HG02571 (cell line): ENCODE data around the gene NOL12.
A peak's percentile ranks its signal among the peaks of the same experiment; 100 is the strongest.
"Not testable (repeated sequence)": the region's sequence is repeated elsewhere in the genome, so short reads cannot be mapped to it uniquely, and the experiment has no call there.

Source experiments
- ATAC-seq: cut with Tn5 transposase; IDR thresholded peaks from one replicate; pipeline ENCODE4 v1.9.1; 2021; ENCODE audit warnings: mild to moderate bottlenecking, moderate library complexity; ENCODE audit not compliant: unreplicated experiment

Gene NOL12, protein sequence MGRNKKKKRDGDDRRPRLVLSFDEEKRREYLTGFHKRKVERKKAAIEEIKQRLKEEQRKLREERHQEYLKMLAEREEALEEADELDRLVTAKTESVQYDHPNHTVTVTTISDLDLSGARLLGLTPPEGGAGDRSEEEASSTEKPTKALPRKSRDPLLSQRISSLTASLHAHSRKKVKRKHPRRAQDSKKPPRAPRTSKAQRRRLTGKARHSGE

DNA sequence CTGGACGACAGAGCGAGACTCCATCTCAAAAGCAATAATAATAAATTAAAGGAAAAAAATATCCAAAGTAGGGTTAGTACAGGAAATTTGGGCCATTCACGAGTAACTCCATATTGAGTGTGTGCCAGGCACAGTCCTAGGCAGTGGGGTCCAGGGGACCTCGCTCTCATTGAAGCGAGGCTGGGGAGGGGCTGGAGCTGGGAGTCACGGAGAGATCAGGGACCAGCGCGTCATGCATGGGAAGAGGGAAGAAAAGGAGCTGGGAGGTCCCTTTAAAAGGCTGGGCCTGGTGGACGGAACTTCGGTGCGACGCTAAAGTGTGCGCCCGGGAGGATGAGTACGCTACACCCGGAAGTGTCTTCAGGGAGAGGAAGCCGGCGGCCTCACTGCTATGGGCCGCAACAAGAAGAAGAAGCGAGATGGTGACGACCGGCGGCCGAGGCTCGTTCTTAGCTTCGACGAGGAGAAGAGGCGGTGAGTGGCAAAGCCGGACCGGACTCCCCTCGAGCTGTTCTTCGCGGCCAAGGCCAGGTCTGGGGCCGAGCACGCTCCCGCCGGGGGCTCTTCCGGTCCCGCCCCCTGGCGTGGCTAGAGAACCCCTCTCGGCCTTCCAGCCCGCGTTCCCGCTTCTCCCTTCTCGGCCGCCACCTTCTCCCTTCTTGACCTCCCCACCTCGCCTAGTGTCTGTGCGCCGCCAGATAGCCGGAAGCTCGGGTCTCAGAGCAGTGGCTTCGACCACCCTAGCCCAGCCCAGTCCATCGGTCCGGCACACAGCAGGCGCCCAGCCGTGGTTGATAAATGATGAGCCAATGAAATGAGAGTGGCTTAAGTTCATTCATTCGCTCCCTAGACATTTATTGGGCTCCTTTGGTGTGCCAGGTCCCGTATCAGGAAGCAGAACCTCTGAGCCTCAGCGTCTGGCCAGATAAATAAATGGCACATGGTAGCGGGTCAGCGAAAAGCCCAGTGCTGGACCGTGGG, at the start of gene NOL12:
TSS of gene NOL12 (plus strand) at position 342 of the 981 bp plus-strand sequence. CDS start at position 392, 50 bp downstream.
- ATAC-seq, result peak; percentile 60

DNA sequence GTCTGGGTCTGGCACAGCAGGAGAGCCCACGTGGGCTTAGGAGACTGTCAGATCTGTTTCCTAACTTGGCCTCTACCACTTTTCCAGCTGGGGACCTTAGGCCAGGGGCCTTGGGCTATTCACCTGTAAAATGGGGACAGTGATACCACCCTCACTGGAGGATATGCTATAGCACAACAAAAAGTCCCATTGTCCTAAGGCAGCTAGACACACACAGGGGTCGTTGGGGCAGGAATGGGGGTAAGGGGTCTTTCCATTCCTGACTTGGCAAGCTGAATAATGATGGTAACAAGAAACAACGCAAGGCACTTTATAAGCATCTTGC, 49.2 kb upstream of the NOL12 start:
- no peak for ATAC-seq

DNA sequence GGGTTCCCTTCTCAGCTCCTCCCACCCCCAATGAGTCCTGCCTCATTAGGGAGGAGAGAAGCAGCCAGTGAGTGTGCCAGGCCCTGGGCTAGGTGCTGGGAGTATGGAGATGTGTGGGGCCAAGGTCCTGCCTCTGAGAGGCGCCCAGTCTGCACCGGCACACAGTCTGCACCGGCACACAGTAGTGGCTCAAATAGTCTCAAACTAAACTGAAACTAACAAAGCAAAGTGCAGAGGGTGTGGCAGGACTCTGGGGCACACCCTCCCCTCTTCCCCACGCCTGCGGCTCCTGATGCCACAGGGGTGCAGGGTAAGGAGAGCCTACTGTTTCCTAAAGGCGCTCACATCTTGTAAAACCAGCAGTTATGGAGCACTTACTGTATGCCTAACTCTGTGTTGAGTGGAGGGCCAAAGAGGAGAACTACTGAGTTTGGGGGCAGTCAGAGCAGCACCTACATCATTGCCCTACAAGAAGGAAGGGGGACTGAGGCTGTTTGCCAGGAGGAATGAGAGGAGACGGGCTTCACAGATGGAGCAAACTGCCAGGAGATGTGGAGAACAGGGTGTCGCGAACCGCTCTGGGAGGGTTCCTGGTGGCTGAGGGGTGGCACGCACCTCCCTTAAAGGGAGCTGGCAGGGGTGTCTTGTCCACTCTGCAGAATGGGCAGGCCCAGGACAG, 47.6 kb upstream of the NOL12 start:
- no peak for ATAC-seq

DNA sequence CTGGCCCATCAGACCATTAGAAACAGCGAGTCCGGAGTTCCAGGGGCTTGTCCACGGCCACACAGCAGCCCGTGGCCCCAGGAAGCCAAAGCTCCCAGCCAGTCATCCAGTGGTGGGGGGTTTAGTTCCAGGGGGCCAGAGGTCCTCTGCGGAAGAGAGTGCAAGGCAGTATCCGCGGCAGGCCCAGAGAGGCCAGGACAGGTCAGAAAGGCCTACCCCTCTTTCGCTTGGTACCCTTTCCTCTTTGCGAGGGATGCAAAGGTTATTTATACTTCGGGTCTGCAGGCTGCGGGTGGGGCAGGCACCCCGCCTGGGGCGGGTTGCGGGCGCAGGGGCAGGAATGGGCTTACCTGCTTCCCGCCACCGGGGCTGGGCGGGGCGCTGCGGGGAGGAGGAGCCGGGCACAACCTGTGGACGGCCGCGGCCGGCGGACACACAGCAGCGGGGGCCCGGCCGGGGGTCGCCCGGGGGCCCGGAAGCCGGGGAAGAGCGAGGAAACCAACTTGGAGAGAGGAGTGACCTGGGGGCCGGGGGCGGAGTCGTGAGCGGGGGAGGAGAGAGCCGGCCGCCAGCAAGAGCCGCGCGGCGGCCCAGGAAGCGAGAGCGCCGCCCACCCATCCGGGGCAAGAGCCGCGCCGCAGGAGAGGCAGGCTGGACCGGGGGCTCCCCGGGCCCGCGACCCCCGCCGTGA, 46.9 kb upstream of the NOL12 start, which contains the start of gene SH3BP1:
TSS of gene SH3BP1 (plus strand) at position 600 of the 691 bp plus-strand sequence. CDS start 119 bp downstream, outside the sequence.
- ATAC-seq, result no peak

DNA sequence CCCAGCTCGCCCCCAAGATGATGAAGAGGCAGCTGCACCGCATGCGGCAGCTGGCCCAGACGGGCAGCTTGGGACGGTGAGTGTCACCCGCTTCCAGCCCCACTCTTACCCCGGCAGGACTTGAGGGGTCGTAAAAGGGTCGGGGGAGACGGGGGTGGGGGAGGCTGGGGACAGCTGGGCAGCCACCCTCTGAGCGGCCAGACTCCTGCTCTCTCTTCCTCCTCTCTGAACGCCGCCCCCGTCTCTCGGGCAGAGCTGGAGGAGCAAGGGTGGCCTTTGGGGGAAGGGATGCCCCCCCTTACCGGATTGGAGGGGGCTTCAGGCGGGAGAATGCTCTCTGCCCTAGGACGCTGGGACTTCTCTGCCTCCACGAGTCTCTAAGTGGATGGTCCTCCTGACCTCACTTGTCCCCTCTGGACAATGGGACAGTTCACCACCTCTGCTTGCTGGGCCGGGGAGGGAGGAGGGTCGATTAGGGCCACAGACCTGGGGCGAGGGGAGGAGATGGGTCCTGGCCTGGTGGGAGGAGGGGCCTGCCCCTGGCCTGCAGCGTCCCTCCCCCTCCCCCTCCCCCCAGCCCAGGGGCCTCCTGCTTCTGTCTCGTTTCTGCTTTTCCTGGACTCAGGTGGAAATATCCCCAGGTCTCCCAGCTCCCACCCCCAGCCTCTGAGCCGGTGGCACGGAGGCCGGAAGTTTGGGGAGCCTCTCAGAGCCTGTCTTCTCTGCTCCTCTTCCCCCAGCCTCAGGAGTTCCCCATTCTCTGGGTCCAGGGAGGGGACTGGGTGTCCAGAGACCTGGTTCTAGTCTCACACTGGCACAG, 46.2 kb upstream of the NOL12 start:
- no peak for ATAC-seq

DNA sequence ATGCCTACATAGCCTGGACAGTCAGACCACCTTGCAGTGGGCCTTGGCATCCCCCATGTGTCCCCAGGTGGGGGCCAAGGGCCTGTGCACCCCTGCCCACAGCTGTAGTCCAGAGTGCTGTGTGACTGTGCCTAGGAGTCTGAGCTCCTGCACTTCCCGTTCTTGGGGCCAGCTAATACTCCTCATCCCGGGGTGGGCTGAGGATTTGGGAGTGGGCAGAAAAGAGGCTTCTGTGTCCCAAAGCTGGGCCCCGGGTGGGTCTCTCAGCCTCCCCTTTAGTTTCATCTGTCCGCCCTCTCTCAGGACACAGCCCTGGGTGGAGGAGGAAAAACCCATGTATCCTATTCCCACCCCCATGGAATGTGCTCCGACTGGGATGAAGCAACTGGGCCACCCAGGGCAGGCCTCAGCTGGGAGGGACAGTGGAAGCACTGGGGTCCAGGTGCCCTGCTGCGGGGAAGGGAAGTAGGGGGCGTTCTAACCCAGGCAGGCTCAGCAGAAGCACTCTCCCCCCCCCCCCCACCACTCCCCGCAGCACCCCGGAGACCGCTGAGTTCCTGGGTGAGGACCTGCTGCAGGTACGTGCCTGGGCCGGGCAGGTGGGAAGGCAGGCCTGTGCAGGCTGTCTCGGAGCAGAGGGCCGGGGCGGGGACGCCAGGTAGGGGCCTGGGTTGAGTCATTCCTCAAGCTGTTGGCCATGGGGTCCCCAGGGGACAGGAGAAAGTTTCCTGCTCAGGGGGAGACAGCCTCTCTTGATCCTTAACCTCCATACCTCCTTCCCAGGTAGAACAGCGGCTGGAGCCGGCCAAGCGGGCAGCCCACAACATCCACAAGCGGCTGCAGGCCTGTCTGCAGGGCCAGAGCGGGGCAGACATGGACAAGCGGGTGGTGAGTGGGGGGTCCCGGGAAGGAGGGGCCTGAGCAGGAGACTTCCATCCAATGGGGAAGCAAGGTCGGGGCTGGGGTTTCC, 45.3 kb upstream of the NOL12 start:
- ATAC-seq, result no peak

DNA sequence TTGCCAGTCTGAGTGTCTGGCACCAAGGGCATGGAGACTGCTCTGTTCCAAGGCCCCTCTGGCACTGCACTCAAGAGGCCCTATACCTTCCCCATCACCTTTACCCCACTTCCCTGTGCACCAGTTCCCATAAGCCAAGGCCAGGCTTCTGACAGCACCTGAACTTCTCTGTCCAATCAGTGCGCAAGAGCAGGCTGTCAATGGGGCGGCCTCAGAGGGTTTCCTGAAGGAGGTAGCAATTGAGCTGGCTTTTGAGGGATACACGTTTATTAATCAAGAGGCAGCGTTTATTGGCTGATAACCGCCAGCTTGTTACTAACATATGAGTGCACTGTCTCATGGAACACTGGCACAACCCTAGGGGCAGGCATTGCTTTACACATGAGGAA, 44.6 kb upstream of the NOL12 start:
- ATAC-seq, result no peak

DNA sequence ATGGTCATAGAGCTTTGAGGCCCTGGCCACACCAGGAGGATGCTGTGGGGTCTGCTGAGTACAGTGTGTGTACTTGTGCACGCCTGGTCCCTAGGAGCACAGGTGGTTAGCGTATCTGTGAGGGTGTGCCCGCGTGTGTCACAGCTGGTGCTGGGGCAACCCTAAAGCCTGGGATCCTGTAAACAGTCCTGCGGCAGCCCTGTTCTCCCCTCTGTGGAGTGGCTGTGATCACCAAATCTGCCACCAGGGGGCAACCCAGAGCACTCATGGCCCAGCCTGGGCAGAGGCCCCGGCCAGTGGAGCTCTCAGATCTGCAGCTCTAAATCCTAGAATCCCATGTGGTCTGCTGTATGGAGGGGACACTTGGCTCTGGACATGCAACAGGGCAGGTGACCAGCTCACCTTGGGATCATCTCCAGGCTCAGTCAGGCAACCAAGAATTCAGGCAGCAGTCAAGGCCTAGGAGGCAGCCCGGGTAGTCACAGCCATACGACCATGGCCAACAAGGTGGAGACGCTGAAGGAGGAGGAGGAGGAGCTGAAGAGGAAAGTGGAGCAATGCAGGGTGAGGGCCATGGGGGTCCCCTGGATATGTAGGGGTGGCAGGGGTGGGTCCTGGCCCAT, 42.8 kb upstream of the NOL12 start:
- no peak for ATAC-seq

DNA sequence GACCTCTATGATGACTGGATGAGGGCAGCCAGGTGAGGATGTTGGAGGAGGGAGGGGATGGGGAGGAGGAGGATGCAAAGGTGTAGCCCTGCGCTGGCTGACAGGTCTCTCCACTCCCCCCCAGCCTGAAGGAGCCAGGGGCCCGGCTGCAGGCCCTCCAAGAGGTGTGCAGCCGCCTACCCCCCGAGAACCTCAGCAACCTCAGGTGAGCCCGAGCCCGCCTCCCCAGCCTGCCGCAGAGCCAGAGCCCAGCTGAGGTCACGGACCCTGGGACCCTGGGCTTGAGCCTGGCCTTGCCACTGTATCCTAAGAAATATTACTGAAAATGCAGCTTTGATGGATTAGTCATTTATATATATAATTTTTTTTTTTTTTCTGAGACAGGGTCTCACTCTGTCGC, 38.8 kb upstream of the NOL12 start:
- no peak for ATAC-seq

DNA sequence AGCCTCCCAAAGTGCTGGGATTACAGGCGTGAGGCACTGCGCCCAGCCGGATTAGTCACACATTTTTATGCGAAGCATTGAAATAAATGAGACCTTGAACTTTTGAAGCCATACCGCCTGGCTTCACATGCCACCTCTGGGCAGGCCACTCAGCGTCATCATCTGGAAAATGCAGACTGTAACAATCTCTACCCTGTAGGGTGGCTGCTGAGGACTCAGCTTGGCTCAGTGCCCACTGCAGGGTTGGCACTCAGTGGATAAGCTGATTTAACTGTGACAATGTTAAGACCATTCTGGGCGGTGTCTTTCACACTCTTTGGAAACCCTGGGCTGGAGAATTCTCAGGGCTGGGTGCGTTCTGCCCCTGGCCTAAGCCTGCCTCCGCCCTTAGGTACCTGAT, 38.2 kb upstream of the NOL12 start:
- no peak for ATAC-seq

DNA sequence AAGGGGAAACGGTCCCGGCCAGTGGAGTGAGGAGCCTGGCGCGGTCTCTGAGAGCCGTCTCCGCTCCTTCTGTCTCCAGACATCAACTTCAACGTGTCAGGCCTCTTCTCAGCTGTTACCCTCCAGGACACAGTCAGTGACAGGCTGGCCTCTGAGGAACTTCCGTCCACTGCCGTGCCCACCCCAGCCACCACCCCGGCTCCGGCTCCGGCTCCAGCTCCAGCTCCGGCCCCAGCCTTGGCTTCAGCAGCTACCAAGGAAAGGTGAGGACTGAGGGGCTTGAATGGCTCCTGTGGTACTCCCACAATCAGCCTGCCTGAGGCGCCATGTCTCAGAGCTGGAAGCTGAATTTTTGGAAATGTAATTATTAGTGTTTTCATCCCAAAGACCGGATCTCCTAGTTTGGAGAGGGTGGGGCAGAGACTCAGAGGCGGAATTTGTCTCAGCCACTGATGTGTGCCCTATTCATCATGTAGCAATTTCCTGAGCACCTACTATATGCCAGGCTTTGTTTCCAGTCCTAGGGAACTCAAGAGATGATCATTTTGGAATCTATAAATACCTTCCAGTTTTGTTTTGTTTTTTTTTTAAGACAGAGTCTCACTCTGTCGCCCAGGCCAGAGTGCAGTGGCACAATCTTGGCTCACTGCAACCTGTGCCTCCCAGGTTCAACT, 35.5 kb upstream of the NOL12 start:
- ATAC-seq, result no peak

DNA sequence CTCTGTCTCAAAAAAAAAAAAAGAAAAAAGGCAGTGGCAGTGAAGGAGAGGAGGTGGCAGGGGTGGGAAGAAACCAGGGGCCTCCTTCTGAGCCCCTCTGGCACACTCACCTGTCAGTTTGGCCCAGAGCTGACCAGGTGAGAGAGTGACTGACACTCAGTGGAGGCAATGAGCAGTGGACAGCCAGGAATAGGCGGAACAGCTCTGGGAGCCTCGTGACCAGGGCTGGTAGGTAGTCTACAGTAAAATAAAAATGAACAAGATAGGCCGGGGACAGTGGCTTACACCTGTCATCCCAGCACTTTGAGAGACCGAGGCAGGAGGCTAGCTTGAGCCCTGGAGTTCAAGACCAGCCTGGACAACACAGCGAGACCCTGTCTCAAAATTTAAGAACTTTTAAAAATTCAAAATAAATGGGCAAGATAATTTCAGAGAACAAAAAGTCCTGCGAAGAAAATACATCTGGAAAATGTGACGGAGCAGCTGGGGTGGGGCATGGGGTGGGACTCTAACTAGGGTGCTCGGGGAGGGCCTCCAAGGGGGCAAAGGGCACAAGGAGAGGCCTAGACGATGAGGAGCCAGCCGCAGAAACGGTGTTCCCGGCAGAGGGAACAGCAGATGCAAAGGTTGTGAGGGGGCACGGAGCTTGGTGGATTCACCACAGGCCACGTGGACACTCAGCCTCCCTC, 31.4 kb upstream of the NOL12 start:
- no peak for ATAC-seq

DNA sequence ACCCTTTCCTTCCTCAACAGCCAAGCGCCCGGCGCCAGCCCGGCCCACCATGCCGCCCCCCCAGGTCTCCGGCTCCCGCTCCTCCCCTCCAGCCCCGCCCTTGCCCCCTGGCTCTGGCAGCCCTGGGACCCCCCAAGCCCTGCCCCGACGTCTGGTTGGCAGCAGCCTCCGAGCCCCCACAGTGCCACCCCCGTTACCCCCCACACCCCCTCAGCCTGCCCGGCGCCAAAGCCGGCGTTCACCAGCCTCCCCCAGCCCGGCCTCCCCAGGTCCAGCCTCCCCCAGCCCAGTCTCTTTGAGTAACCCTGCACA, 30.9 kb upstream of the NOL12 start:
- no peak for ATAC-seq

DNA sequence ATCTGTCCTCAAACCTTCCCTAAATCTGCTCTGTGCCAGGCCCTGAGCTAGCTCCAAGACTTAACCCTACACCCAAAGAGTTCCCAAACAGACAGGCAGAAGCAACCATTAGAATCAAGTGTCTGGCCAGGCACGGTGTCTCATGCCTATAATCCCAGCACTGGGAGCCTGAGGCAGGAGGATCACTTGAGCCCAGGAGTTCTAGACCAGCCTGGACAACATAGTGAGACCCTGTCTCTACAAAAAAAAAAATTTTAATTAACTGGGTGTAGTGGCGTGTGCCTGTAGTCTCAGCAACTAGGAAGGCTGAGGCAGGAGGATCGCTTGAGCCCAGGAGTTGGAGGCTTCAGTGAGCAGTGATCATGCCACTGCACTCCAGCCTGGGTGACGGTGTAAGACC, 29.6 kb upstream of the NOL12 start:
- not testable (repeated sequence) for ATAC-seq

DNA sequence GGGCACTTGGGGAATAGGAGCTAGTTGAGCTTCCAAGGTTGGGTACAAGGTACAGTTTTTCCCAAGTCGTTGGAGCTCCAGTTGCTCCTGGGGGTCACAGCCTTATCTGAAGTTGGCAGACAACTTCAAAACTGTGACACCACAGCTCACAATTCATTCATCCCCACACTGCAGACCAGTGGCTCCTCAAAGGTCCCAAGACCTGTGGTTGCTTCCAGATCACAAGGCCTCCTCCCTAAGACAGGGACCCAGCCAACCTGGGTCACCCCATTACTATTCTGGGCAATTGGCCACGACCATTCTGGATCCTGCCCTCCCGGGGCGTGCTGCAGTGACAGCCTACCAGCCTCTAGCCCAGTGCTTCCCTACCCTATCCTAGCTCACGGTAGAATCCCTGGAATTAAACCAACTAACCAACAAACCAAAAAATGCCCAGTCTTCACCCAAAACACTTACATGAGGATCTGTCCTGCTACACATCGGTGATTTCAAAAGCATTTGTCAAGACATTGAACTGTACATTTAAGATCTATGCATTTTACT, 28.5 kb upstream of the NOL12 start:
- no peak for ATAC-seq

DNA sequence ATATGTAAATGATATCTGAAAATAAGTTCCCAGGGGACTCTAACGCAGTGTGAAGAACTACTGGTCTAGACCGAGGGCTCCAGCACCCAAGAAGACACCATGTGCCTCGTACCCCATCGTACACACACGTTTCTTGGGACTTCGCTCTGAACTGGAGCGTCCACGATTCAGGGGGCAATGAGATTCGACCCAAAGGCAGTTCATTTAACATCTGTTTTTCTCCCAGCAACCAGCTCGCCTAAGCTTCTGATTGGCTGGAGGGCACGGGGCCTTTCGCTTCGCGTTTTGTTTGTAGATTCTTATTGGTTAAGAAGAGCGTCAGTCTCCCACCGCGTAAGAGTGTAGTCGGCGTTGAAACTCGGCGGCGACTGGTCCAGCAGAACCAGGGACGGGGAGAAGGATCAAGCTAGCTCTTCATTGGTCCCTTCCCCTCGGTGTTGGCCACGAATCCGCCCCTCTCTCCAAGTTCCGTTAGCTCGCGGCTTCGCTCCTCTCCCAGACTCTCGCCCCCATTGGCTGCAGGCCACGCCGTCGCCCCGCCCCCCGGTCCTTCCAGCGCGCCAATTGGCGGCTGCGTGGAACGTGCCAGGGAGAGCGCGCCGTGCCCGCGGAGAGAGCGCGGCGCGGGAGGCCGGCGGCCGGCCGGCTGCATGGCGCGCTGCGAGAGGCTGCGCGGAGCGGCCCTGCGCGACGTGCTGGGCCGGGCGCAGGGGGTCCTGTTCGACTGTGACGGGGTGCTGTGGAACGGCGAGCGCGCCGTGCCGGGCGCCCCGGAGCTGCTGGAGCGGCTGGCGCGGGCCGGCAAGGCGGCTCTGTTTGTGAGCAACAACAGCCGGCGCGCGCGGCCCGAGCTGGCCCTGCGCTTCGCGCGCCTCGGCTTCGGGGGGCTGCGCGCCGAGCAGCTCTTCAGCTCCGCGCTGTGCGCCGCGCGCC, 27.7 kb upstream of the NOL12 start, which contains the start of gene PDXP:
TSS of gene PDXP (plus strand) at position 591 of the 933 bp plus-strand sequence. CDS start at position 651, 60 bp downstream.
- ATAC-seq, result peak; percentile 84
